K562 (cell line): ENCODE results near the gene IPPK. TPM values are rescaled to one million over a fixed set of nuclear protein-coding genes. Genes with fewer than 3 reads are reported as not detected.

Source experiments
- BHLHE40 ChIP-seq: IDR thresholded peaks from 2 replicates; pipeline ENCODE4 v1.6.1; 2011; ENCODE audit warnings: low read length, improper control_type of control experiment
- BRD4 ChIP-seq: fragments of 200-600 bp; sonication (generic); IDR thresholded peaks from 2 replicates; pipeline ENCODE4 v1.6.1; 2017; ENCODE audit warnings: inconsistent platforms
- CBX1 ChIP-seq: sonication (generic); IDR thresholded peaks from 2 replicates; pipeline ENCODE4 v1.6.1; 2016; ENCODE audit warnings: antibody characterized with exemption, low read depth, mild to moderate bottlenecking
- CHD2 ChIP-seq: IDR thresholded peaks from 2 replicates; pipeline ENCODE4 v1.6.1; 2011; ENCODE audit warnings: low read depth, low read length
- DIDO1 ChIP-seq: fragments of 450-650 bp; IDR thresholded peaks from 2 replicates; pipeline ENCODE4 v1.6.1; 2016; ENCODE audit warnings: low read depth, missing biosample characterization, missing genetic modification characterization
- HNRNPLL ChIP-seq: fragments of 200-400 bp; formaldehyde crosslinking; IDR thresholded peaks from 2 replicates; pipeline ENCODE4 v1.6.1; 2017; ENCODE audit warnings: low read length, low read depth, mild to moderate bottlenecking; ENCODE audit not compliant: poor library complexity, severe bottlenecking
- MAZ ChIP-seq, 2 experiments: fragments of 450-650 bp in 1 of 2; sonication (generic) in 1 of 2; formaldehyde crosslinking; IDR thresholded peaks in 1 of 2; conservative IDR thresholded peaks in 1 of 2; 2 replicates each; pipeline versions ENCODE4 v1.4.0 to v1.5.0; 2020; ENCODE audit warnings: mild to moderate bottlenecking in 1 of 2, missing genetic modification reagents in 1 of 2
- NEUROD1 ChIP-seq: fragments of 150-350 bp; IDR thresholded peaks from 2 replicates; pipeline ENCODE4 v1.6.1; 2014; ENCODE audit warnings: borderline replicate concordance, low read length, low read depth; ENCODE audit not compliant: partially characterized antibody
- NFIC ChIP-seq: fragments of 450-650 bp; IDR thresholded peaks from 2 replicates; pipeline ENCODE4 v1.6.1; 2017; ENCODE audit warnings: mild to moderate bottlenecking, inconsistent platforms
- STAG1 ChIP-seq: sonication (generic); formaldehyde crosslinking; IDR thresholded peaks from 2 replicates; pipeline ENCODE4 v1.5.0; 2020; ENCODE audit warnings: missing genetic modification reagents, borderline replicate concordance
- TAF7 ChIP-seq: fragments of 450-650 bp; IDR thresholded peaks from 2 replicates; pipeline ENCODE4 v1.6.1; 2016; ENCODE audit warnings: missing genetic modification characterization, missing compliant biosample characterization
- YY1 ChIP-seq, 3 experiments: IDR thresholded peaks; 2 replicates each; pipeline ENCODE4 v1.6.1; 2011; ENCODE audit warnings: low read length in 2 of 3, mild to moderate bottlenecking in 2 of 3, moderate library complexity in 2 of 3, borderline replicate concordance in 1 of 3, control low read depth in 1 of 3, low read depth in 1 of 3; ENCODE audit not compliant: insufficient read depth in 3 of 3, insufficient replicate concordance in 2 of 3, control insufficient read depth in 1 of 3, insufficient read length in 1 of 3; ENCODE audit errors: extremely low read depth in 1 of 3
- ZNF124 ChIP-seq: sonication (generic); formaldehyde crosslinking; IDR thresholded peaks from 2 replicates; pipeline ENCODE4 v1.8.1; 2022; ENCODE audit warnings: missing genetic modification reagents
- ZNF134 ChIP-seq: fragments of 250-450 bp; sonication (Bioruptor Pico); conservative IDR thresholded peaks from 2 replicates; pipeline ENCODE4 v1.4.0; 2020
- ZNF668 ChIP-seq: fragments of 250-450 bp; sonication (Bioruptor Pico); IDR thresholded peaks from 2 replicates; pipeline ENCODE4 v1.8.0; 2022; ENCODE audit warnings: mild to moderate bottlenecking, inconsistent platforms
- polyA plus RNA-seq, 8 experiments: library from polyadenylated mRNA; depleted of rRNA in 4 of 8; stranded (reverse) in 5 of 8; unstranded in 3 of 8; fragments of >200 nt; fragmentation: Nextera tagmentation in 2 of 8; fragmentation: Illumina TruSeq in 1 of 8; extraction: Ambion mirVana in 2 of 8; extraction: Trizol in 1 of 8; gene quantifications; 2 replicates each; pipeline versions ENCODE4 v1.2.1 to v1.2.3, GENCODE V29; 2011 to 2014; ENCODE audit warnings: inconsistent platforms in 1 of 8, missing spikeins in 1 of 8
- total RNA-seq, 7 experiments: library from RNA; depleted of rRNA in 6 of 7; stranded (reverse); fragments of >200 nt in 6 of 7; fragmentation: Illumina TruSeq in 2 of 7; extraction: Trizol in 2 of 7; gene quantifications; 2 replicates each; pipeline versions ENCODE4 v1.2.1 to v1.2.3, GENCODE V29; 2011 to 2021; ENCODE audit warnings: low replicate concordance in 1 of 7
- TF ChIP-seq, protein P1 (sequence below): sonication (generic); formaldehyde crosslinking; IDR thresholded peaks from 2 replicates; pipeline ENCODE4 v1.8.0; 2022; ENCODE audit warnings: missing genetic modification reagents, mild to moderate bottlenecking, moderate library complexity, borderline replicate concordance

IPPK gene
- total and polyA plus RNA-seq, 9 of the 15 experiments (the other 6 are each of a cell fraction or from before 2014, with no cell fraction given), result 3.1 to 22.2 (median 11.2) TPM

DNA sequence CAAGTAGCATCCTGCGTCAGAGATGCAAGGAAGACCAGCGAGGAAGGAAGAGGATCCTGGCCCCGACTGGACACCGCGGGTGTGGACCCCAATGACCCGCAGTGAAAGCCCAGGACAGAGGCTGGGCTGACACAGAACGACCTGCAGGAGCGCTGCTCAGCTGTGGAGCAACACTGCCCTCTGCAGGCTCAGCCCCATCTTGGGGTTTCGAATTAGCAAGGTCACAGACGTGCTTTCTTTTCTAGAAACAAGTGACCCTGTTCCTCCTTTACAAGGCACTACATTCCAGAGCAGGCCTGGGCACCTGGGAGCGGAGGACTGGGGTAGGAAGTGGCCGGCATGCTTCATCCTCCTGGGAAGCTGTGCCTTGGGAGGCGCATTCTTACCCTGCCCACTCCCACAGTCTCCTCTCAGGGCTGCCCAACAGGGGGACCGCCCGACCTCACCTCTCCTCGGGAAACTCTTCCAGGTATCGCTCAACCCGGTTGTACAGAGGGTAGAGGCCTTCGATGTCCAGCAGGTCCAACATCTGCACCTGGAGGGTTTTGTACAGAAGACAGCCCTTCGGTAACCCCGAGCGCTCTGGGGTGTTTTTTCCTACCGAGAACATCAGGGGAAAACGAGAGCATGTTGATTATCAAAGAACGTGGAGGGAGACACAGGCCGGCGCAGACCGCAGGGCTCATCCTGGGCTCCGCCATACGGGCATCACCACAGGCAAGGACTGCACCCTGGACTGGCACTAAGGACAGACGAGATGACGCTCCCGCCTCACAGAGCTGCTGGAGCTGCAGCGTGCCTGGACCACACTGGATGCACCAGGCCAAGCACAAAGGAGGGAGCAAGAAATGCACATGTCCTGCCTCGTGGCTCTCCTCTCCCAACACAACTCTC, 35.0 kb downstream of the IPPK start (continued):
- TF ChIP-seq HNRNPLL (no peak), DIDO1 (tag) (no peak), BHLHE40 (0 out of 2 replicates have a peak, but pooled peaks have one; percentile 6), CHD2 (no peak), STAG1 (CRISPR knock-in tag) (peak; percentile 93), YY1 (IDR thresholded peaks at IDR 0.05; ENCODE audit: borderline replicate concordance in 1 of 3, control insufficient read depth in 1 of 3, extremely low read depth in 1 of 3, insufficient read depth in 3 of 3, insufficient read length in 1 of 3, insufficient replicate concordance in 2 of 3, low read depth in 1 of 3, low read length in 2 of 3) (peak in 1 of 3 experiments; percentile 17), NEUROD1 (peak; percentile 15), ZNF134 (CRISPR knock-in tag) (no peak), ZNF124 (CRISPR knock-in tag) (no peak), TAF7 (tag) (no peak), ZNF668 (CRISPR knock-in tag) (no peak), MAZ (CRISPR knock-in tag; conservative IDR thresholded peaks at IDR 0.05 in 1 of 2, IDR thresholded peaks at IDR 0.05 in 1 of 2) (no peak), CBX1 (no peak), NFIC (no peak), BRD4 (no peak)
- TF ChIP-seq, protein P1, sequence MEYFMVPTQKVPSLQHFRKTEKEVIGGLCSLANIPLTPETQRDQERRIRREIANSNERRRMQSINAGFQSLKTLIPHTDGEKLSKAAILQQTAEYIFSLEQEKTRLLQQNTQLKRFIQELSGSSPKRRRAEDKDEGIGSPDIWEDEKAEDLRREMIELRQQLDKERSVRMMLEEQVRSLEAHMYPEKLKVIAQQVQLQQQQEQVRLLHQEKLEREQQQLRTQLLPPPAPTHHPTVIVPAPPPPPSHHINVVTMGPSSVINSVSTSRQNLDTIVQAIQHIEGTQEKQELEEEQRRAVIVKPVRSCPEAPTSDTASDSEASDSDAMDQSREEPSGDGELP (CRISPR knock-in tag), result peak; percentile 60; the same call in 1 of the 2 replicates
